Osteocyte (in vitro differentiated cells): ENCODE data around the gene C3. TPM values are rescaled to one million over a fixed set of nuclear protein-coding genes. Genes with fewer than 3 reads are reported as not detected.

Experiments used
- DNase-seq: peaks from one replicate; pipeline ENCODE4 v3.0.0; 2021; ENCODE audit warnings: mixed read lengths; ENCODE audit not compliant: unreplicated experiment; ENCODE audit errors: extremely low spot score
- H3K27ac Mint-ChIP-seq: one replicate; pipeline ENCODE4 v1.8.0; 2021; ENCODE audit warnings: mild to moderate bottlenecking, mixed read lengths; ENCODE audit not compliant: unreplicated experiment
- H3K27me3 Mint-ChIP-seq: one replicate; pipeline ENCODE4 v1.8.0; 2021; ENCODE audit warnings: mixed read lengths; ENCODE audit not compliant: unreplicated experiment
- H3K36me3 Mint-ChIP-seq: one replicate; pipeline ENCODE4 v1.8.0; 2021; ENCODE audit warnings: mixed read lengths; ENCODE audit not compliant: unreplicated experiment
- H3K4me1 Mint-ChIP-seq: one replicate; pipeline ENCODE4 v1.8.0; 2021; ENCODE audit warnings: mixed read lengths; ENCODE audit not compliant: unreplicated experiment
- H3K4me3 Mint-ChIP-seq: one replicate; pipeline ENCODE4 v1.8.0; 2021; ENCODE audit warnings: mild to moderate bottlenecking, moderate library complexity, mixed read lengths; ENCODE audit not compliant: unreplicated experiment
- H3K9me3 Mint-ChIP-seq: one replicate; pipeline ENCODE4 v1.8.0; 2021; ENCODE audit warnings: mixed read lengths; ENCODE audit not compliant: unreplicated experiment
- total RNA-seq: library from RNA; stranded (reverse); gene quantifications from 2 replicates; pipeline ENCODE4 v1.2.1, GENCODE V29; 2021
- TF ChIP-seq, protein P1 (sequence below): fragments of 200-600 bp; sonication (generic); IDR thresholded peaks from 2 replicates; pipeline ENCODE4 v1.5.0; 2021; ENCODE audit warnings: antibody characterized with exemption, mild to moderate bottlenecking, moderate library complexity

Gene C3
- total RNA-seq, 1 donor from 2014 or later, result 0.56 TPM

- peaks cover 7% of the 10 kb centered on the region for H3K36me3 Mint-ChIP-seq
- DNase-seq, result no peak
- peaks cover 3% of the 10 kb centered on the region for H3K4me1 Mint-ChIP-seq
- no peak overlapping the region for H3K27ac Mint-ChIP-seq
- no peak overlapping the region for H3K4me3 Mint-ChIP-seq
- H3K27me3 Mint-ChIP-seq, result no peaks in the 10 kb centered on the region
- no peaks in the 10 kb centered on the region for H3K9me3 Mint-ChIP-seq
- TF ChIP-seq, protein P1, sequence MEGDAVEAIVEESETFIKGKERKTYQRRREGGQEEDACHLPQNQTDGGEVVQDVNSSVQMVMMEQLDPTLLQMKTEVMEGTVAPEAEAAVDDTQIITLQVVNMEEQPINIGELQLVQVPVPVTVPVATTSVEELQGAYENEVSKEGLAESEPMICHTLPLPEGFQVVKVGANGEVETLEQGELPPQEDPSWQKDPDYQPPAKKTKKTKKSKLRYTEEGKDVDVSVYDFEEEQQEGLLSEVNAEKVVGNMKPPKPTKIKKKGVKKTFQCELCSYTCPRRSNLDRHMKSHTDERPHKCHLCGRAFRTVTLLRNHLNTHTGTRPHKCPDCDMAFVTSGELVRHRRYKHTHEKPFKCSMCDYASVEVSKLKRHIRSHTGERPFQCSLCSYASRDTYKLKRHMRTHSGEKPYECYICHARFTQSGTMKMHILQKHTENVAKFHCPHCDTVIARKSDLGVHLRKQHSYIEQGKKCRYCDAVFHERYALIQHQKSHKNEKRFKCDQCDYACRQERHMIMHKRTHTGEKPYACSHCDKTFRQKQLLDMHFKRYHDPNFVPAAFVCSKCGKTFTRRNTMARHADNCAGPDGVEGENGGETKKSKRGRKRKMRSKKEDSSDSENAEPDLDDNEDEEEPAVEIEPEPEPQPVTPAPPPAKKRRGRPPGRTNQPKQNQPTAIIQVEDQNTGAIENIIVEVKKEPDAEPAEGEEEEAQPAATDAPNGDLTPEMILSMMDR, result no peak
Observed at GRCh38 chr19:6730153-6730804, 9.8 kb upstream of the C3 start.

DNA sequence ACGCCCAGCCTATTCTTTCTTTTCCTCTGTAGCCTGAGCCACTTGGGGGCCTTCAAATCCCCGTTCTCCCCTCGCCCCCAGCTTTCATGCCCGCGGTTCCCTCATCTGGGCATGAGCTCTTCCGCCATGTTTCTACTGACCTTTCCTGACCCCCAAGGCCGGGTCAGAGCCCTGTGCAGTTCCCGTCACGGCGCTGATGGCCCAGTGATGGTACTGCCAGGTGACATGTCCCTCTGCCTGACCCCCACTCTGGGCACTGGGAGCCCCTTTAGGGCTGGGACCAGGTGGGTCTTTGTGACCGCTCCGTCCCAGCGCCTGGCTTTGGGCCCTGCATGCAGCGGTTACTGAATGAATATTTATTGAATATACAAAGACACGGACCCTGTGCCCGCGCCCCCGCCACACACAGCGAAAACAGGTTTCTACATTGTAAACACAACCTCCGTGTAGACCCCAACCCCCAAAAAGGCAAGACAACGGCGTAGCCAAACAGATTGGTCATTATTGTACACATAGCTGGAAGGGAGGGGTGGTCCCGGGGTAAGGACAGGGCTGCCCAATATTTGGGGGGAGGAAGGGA, 9.2 kb upstream of the C3 start:
- no peaks in the 10 kb centered on the region for H3K4me1 Mint-ChIP-seq
- no peak for DNase-seq
- TF ChIP-seq, protein P1, result no peak
- no peaks in the 10 kb centered on the region for H3K27me3 Mint-ChIP-seq
- no peak overlapping the region for H3K4me3 Mint-ChIP-seq
- H3K36me3 Mint-ChIP-seq, result peaks cover 7% of the 10 kb centered on the region
- no peaks in the 10 kb centered on the region for H3K9me3 Mint-ChIP-seq
- no peak overlapping the region for H3K27ac Mint-ChIP-seq

DNA sequence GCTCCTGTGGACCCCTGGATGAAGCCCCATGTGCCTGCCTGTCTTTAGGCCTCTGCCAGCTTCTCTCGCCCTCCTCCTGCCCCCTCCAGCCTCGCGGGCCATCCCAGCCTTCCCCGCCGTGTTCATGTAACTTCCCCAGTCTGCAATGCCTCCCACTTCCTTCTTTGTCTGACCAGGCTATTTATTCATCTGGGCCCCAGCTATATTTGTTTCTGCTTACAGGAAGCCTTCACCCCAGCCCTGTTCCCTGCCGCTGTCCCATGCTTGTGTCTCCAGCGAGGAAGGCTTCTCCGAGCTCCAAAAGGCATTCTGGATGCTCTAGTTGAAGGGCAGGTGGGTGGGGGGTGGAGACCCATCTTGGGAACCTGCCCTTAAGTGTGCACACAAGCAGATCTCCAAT, 7.9 kb upstream of the C3 start:
- H3K9me3 Mint-ChIP-seq, result no peaks in the 10 kb centered on the region
- H3K36me3 Mint-ChIP-seq, result peaks cover 7% of the 10 kb centered on the region
- no peak overlapping the region for H3K4me3 Mint-ChIP-seq
- no peak overlapping the region for H3K27ac Mint-ChIP-seq
- DNase-seq, result no peak
- TF ChIP-seq, protein P1, result no peak
- no peaks in the 10 kb centered on the region for H3K4me1 Mint-ChIP-seq
- H3K27me3 Mint-ChIP-seq, result no peaks in the 10 kb centered on the region

GRCh38 chr19:6725513-6726231, 5.2 kb upstream of the C3 start:
- TF ChIP-seq, protein P1, result no peak
- DNase-seq, result no peak
- H3K27me3 Mint-ChIP-seq, result peaks cover 13% of the 10 kb centered on the region
- no peak overlapping the region for H3K27ac Mint-ChIP-seq
- peaks cover 2% of the 10 kb centered on the region for H3K36me3 Mint-ChIP-seq
- H3K9me3 Mint-ChIP-seq, result no peaks in the 10 kb centered on the region
- H3K4me3 Mint-ChIP-seq, result no peak overlapping the region
- H3K4me1 Mint-ChIP-seq, result peaks cover 3% of the 10 kb centered on the region
